Progenitor cell of endocrine pancreas (in vitro differentiated cells): ENCODE data around the gene TREM2. TPM values are rescaled to one million over a fixed set of nuclear protein-coding genes. Genes with fewer than 3 reads are reported as not detected.

Experiments
- DNase-seq: peaks from one replicate; pipeline ENCODE4 v3.0.0; 2021; ENCODE audit warnings: low spot score; ENCODE audit not compliant: unreplicated experiment
- H3K27ac Mint-ChIP-seq: 2 replicates; pipeline ENCODE4 v1.8.0; 2021; ENCODE audit warnings: mild to moderate bottlenecking, moderate library complexity, mixed read lengths
- H3K27me3 Mint-ChIP-seq: 2 replicates; pipeline ENCODE4 v1.8.0; 2021; ENCODE audit warnings: mixed read lengths
- H3K36me3 Mint-ChIP-seq: 2 replicates; pipeline ENCODE4 v1.8.0; 2022; ENCODE audit warnings: mixed read lengths; ENCODE audit not compliant: insufficient read depth
- H3K4me1 Mint-ChIP-seq: 2 replicates; pipeline ENCODE4 v1.8.0; 2021; ENCODE audit warnings: low read depth, mixed read lengths
- H3K4me3 Mint-ChIP-seq: 2 replicates; pipeline ENCODE4 v1.8.0; 2021; ENCODE audit warnings: low read depth, mild to moderate bottlenecking, moderate library complexity, mixed read lengths
- H3K9me3 Mint-ChIP-seq: 2 replicates; pipeline ENCODE4 v1.8.0; 2021; ENCODE audit warnings: low read depth, mixed read lengths
- CTCF ChIP-seq: fragments of 200-600 bp; sonication (generic); IDR thresholded peaks from one replicate; pipeline ENCODE4 v1.5.0; 2021; ENCODE audit warnings: antibody characterized with exemption, mild to moderate bottlenecking; ENCODE audit not compliant: unreplicated experiment
- long read RNA-seq: library from polyadenylated mRNA; unstranded; transcript quantifications from one replicate; pipeline ENCODE4 v2.0.0, GENCODE V29; 2020
- total RNA-seq: library from RNA; stranded (reverse); gene quantifications from 2 replicates; pipeline ENCODE4 v1.2.1, GENCODE V29; 2021

The TREM2 gene
- total RNA-seq = not detected in 2 replicates
- long read RNA-seq = 0 reads

- TF ChIP-seq CTCF = no peak
- Mint-ChIP-seq H3K4me1 (no peaks in the 10 kb centered on the region), H3K27ac (no peak within 1 kb of the TSS), H3K9me3 (no peaks in the 10 kb centered on the region), H3K27me3 (peaks cover 17% of the 10 kb centered on the region), H3K4me3 (no peak within 1 kb of the TSS), H3K36me3 (no peaks in the 10 kb centered on the region)
- no peak for DNase-seq
Measured at GRCh38 chr6:41162687-41163418, at the start of gene TREM2. Gene TREM2 (minus strand): TSS chr6:41163116. CDS start chr6:41163082, 34 bp downstream.

DNA sequence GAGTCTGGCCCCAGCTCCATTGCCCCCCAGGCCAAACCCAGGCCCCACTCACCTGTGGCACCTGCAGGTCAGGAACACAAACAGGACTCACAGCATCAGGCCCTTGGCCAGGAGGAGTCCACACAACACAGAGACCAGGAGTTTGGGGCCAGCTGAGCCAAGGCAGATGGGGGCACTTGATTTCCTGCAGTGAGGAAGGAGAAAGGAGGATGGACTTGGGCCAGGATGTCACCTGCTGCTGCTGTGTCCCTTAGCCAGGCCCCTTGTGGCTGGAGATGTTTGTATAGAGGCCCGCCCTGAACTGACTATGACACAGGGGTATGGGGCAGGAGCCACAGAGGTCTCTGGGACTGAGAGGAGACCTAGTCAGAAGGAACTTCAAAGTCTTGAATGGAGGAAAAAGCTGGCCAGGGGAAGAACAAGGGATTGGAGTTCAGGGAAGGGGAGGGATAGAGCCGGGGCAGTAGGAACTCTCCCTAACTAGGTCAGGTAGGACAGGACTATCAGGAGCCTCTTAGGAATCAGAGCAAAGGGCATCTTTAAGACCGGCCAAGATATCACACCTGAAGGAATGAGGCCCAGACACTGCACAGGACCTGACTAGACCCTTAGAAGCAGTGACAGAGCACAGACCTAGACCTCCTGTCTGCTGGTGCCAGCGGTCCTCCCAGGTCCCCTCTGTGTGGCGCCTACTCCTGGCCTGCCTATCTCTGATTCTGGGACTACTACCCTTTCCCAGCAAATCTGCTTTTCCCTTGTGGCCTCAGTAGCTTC is 46.8 kb upstream of the TREM2 start:
- DNase-seq = no peak
- H3K4me1 Mint-ChIP-seq = no peaks in the 10 kb centered on the region
- no peak overlapping the region for H3K4me3 Mint-ChIP-seq
- H3K9me3 Mint-ChIP-seq = peaks cover 15% of the 10 kb centered on the region
- H3K36me3 Mint-ChIP-seq = peaks cover 1% of the 10 kb centered on the region
- no peak for TF ChIP-seq CTCF
- H3K27me3 Mint-ChIP-seq = peaks cover 13% of the 10 kb centered on the region
- H3K27ac Mint-ChIP-seq = no peak overlapping the region

DNA sequence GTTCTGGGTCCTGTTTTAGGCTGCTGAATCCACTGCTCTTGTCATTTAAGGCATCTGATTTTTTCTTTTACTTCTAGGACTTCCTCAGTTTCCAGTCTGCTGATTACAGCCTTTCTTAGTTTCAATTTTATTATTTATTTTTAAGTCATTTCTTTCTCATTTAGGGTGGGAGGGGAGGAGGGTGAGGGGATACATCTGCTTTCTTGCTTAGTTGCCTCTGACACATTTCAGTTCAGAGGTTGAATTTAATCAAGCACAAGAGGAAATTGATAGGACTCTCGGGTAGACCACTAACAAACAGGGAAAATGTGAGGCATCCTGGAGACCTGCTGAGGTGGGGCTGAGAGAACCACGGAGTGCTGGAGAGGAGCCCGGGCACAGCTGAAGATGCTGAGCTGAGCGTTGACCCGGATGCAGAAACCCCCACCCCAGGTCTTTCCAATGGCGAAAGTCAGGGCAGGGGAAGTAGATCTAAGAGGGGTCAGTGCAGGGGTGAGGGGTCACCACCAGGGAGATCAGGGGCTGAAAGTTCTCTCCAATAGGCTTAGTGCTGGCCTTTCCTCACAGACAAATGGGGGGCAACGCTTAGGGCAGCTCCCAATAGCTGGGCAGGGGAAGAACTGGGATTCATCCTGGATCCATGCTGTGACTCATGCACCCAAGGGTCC is 45.7 kb upstream of the TREM2 start:
- peaks cover 13% of the 10 kb centered on the region for H3K27me3 Mint-ChIP-seq
- no peaks in the 10 kb centered on the region for H3K4me1 Mint-ChIP-seq
- peaks cover 5% of the 10 kb centered on the region for H3K9me3 Mint-ChIP-seq
- no peak for DNase-seq
- no peak overlapping the region for H3K4me3 Mint-ChIP-seq
- no peak overlapping the region for H3K27ac Mint-ChIP-seq
- TF ChIP-seq CTCF = no peak
- H3K36me3 Mint-ChIP-seq = no peaks in the 10 kb centered on the region

- no peak for TF ChIP-seq CTCF
- Mint-ChIP-seq H3K36me3 (no peaks in the 10 kb centered on the region), H3K27me3 (peaks cover 17% of the 10 kb centered on the region), H3K4me3 (no peak overlapping the region), H3K27ac (no peak overlapping the region), H3K4me1 (no peaks in the 10 kb centered on the region), H3K9me3 (peaks cover 5% of the 10 kb centered on the region)
- DNase-seq = no peak
Measured at GRCh38 chr6:41204156-41204555, 41.2 kb upstream of the TREM2 start.

DNA sequence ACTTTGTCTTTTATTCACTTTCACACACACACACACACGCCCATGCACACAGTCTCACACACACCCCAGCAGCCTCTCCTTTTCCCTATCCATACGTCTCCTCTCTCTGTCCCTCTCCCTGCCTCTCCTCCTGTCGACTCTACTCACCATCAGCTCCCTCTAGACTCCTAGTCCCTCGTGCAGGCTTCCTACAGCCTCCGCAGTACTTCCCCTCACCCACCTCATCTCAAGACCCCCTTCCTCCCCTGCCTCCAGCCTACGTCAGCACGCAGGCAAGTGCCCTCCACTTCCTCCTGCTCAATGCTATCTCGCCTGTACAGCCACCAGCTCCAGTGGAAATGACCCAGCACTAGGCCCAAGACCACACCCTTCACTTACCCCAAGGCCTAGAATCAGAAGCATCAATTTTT is 38.9 kb upstream of the TREM2 start:
- H3K4me1 Mint-ChIP-seq = no peaks in the 10 kb centered on the region
- H3K4me3 Mint-ChIP-seq = no peak overlapping the region
- no peak overlapping the region for H3K27ac Mint-ChIP-seq
- no peak for TF ChIP-seq CTCF
- H3K36me3 Mint-ChIP-seq = no peaks in the 10 kb centered on the region
- DNase-seq = no peak
- H3K9me3 Mint-ChIP-seq = no peaks in the 10 kb centered on the region
- H3K27me3 Mint-ChIP-seq = peaks cover 20% of the 10 kb centered on the region
